IPS-NIHi7 (cell line): ENCODE data around the gene ABCF2.

Experiments
- DNase-seq: peaks from one replicate; pipeline ENCODE4 v3.0.0; 2012; ENCODE audit warnings: mixed read lengths; ENCODE audit errors: extremely low spot score

The ABCF2 gene

GRCh38 chr7:151174246-151175046 lies 52.6 kb downstream of the ABCF2 start:
- DNase-seq: peak; percentile 74

DNA sequence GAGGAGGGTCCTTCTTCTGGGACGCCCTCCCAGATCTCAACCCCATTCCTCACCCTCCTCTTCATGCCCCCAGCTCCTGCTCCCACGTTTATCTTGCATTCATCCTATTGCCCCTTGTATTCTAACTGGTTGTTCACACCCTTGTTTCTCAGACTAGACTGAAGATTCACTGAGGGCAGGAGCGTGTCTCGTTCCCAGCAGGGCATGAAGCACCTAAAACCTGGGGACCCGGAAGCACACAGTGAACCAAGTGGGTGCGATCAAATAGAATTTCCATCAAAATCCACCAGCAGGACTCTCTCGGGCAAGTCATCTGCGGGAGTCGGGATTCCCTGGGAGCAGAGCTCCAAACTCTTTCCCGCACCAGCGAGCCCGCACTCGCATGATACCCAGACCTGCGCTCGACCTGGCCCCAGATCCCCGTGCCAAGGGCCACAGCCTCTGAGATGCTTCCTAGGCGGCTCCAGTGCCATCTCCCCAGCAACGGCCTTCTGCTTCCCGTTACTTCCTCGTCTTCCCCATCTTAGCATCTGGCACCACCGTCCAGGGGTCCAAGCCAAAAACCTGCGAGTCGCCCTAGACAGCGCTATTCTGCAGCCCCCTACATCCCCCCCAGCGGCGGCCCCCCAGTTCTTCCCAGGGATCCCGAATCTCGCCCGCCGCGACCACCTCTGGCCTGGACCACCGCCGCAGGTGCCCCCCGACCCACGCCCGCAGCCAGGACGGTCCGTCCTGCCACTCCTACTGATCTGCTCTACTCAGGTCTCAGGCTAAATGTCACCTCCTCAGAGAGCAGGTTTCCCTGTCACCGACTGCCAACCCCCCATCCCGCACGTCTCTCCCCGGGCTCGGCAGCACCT lies 53.4 kb downstream of the ABCF2 start:
- DNase-seq: no peak

DNA sequence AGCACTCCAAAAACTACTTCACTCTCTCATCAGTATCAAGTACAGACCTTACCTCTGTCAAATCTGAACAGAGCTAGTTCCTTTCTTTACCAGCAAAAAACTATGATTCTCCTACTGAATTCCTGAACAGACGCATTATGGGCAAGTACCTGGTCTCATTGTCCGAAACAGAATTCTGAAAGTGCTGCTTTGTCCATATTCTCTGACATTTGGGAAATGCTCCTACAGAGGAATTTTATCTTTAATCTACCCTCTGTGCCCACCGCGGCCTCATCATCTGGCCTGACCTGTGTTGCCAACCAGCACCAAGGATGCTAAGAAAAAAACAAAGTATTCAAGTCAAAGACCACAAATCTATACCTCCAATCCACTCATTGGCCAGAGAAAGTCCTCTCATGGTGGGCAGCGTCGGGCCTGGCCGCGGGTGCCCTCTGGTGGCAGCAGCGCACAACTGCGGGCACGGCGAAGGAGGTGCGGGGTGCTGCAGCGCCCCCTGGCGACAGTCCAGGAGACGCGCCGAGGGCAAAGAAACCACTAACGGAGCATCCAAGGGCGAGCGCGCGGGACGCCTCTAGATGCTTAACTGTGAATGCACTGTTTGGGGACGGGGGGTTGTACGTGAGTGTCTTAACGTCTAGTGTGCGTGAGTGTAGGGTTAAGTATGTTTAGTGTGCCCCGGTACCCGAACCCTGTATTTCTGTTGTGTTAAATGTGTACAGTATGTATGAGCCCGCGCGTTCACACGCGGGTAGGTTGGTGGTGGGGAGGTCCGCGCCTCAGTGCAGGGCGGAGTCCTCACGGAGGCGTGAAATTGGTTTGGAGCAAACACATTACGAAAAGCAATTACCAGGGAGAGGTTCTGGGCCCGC lies 54.5 kb downstream of the ABCF2 start:
- DNase-seq: peak; percentile 89

- DNase-seq: no peak
Observed at GRCh38 chr7:151168787-151169162, 58.2 kb downstream of the ABCF2 start.

- DNase-seq: peak; percentile 83
Observed at GRCh38 chr7:151168003-151168786, 58.8 kb downstream of the ABCF2 start.

DNA sequence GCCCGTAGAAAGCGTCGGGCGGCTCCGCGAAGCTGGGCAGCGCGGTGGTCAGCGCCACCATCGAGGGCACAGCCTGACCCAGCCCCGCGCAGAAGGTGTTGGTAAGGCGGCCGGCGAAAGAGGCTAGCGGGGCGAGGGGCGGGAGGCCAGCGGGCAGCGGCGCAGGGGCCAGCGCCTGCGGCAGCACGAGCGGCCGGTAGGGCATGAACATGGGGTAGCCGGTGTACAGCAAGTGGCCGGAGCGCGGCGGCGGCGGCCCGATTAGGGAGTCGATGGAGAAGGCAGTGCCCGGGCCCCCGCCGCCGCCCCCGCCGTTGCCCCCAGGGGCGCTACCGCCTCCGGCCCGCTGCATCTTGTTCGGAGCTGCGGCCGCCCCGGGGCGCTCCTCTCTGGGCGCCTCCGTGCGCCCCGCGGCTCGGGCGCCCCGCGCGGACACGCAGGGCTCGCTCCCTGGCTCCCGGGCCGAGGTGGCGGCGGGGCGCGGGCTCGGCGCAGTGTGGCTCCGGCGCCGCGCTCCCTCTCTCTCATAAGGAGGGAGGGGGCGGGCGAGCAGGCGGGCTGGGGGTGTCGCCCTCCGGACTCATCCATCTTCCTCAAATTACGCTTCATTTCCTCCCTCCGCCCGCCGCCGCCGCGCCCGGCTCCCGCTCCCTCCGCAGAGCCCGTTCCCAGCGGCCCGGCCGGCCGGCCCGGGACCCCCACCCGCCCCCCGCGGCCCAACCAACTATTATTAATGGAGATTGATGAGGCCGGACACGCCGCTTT lies 59.6 kb downstream of the ABCF2 start, which contains the start of gene GBX1:
TSS of gene GBX1 (minus strand) at position 498 of the 765 bp plus-strand sequence. CDS start at position 352, 146 bp downstream.
- peak; percentile 59 for DNase-seq

GRCh38 chr7:151166629-151167196 lies 60.3 kb downstream of the ABCF2 start:
- peak; percentile 65 for DNase-seq
